Stimulated activated CD8-positive, alpha-beta memory T cell treated with anti-CD3 and anti-CD28 coated beads, Interleukin-7, amount 100 ng/mL, for 4 hours (primary cell): Measurements from ENCODE around the gene ADGRD2.
"Not testable (repeated sequence)": the region's sequence is repeated elsewhere in the genome, so short reads cannot be mapped to it uniquely, and the experiment has no call there.

ENCODE experiments used
- DNase-seq, 2 donors: peaks; one replicate each; pipeline ENCODE4 v3.0.0-alpha.2; 2020; ENCODE audit warnings: low read depth in 2 of 2

Gene ADGRD2, protein sequence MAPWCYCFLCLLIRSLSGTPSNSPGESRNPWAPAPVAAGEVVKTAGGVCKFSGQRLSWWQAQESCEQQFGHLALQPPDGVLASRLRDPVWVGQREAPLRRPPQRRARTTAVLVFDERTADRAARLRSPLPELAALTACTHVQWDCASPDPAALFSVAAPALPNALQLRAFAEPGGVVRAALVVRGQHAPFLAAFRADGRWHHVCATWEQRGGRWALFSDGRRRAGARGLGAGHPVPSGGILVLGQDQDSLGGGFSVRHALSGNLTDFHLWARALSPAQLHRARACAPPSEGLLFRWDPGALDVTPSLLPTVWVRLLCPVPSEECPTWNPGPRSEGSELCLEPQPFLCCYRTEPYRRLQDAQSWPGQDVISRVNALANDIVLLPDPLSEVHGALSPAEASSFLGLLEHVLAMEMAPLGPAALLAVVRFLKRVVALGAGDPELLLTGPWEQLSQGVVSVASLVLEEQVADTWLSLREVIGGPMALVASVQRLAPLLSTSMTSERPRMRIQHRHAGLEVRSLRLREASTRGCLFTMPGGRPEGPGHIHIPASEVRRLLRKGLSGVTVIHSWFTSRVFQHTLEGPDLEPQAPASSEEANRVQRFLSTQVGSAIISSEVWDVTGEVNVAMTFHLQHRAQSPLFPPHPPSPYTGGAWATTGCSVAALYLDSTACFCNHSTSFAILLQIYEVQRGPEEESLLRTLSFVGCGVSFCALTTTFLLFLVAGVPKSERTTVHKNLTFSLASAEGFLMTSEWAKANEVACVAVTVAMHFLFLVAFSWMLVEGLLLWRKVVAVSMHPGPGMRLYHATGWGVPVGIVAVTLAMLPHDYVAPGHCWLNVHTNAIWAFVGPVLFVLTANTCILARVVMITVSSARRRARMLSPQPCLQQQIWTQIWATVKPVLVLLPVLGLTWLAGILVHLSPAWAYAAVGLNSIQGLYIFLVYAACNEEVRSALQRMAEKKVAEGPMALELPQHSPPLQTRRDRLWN

DNA sequence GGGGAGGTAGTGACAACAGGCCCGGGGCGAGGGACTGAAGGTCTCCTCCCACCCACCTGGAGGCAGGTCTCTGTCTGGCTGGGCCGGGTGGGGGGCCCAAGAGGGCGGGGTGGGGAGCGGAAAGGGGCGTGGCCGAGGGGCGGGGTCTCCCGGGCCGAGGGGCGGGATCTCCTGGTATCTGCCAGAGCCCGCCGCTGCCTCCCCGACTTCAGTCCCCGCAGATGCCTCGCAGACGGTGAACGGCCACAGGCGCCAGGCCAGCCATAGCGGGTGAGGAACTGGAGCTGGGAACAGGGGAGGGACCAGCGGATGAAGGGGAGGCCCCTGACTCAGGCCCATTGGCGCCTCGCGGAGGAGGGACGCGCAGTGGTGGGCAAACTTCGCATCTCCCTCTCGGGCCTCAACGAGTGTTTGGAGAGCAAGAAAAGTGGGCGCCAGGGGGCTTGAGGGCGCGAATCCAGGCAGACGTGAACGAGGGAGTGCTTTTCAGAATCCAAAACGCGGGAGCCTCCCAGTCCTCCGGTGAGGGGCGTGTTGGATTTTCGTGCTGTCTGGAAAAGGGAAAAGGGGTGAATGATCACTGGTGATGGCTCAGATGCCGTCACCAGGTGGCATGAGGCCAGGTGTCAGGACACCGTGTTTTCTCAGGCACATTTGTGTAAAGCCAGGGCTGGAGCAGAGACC lies at the start of gene ADGRD2:
Gene ADGRD2 (plus strand): TSS at position 211 of the 684 bp plus-strand sequence. CDS start 1,216 bp downstream, outside the sequence.
- DNase-seq, result no peak

DNA sequence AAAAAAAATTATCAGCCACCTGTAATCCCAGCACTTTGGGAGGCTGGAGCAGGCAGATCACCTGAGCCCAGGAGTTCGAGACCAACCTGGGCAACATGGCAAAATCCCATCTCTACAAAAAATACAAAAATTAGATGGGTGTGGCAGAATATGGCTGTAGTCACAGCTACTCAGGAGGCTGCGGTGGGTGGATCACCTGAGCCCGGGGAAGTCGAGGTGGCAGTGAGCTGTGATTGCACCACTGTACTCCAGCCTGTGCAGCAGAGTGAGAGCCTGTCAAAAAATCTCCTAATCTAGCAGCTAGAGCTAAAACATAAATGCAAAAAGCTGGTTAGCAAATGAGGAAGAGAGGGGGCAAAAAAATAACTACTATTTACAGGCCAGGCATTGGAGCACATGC lies 47.0 kb upstream of the ADGRD2 start:
- no peak for DNase-seq

DNA sequence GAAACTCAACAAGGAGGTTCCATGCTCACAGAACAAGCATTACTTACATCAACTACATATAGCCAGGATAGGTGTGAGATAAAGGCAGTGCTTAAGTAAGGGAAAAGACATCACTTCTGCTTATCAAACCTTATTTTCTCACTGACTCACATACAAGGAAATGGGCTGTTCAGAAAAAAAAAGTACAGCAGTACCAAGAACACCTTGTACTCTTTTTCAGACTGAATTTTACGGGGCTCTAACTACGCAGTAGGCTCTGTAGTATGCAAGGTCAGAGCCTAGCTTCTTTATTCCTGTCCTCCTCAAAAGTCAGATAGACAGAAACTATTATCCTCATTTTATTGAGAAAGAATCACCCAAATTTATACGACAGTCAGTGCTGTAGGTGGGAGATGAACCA lies 40.8 kb upstream of the ADGRD2 start:
- no peak for DNase-seq

DNA sequence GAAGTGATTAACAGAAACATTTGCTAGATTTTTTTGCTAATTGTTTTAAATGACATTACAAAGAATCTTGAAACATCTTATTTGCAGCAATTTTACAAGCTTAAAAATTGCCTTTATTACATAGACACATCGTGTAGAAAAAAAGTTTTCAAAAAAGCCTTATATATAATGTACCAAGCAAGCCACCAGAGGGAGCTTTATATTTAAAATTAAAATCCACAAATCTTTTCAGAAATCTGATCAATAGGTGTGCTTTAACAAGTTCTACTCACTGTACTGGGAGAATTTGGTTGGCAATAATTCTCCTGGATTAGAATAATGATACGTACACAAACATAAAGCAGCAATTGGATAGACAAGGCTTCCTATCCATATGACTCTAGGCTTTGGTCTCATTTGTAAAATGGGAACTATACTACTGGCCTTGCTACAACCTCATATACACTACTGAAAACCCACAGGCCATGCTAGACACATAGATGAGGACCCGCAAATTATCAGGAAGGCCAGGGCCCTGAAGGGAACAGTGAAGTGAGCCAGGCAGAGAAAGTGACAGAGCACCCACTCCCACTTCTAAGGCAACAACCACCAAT lies 39.8 kb upstream of the ADGRD2 start:
- DNase-seq, result no peak

DNA sequence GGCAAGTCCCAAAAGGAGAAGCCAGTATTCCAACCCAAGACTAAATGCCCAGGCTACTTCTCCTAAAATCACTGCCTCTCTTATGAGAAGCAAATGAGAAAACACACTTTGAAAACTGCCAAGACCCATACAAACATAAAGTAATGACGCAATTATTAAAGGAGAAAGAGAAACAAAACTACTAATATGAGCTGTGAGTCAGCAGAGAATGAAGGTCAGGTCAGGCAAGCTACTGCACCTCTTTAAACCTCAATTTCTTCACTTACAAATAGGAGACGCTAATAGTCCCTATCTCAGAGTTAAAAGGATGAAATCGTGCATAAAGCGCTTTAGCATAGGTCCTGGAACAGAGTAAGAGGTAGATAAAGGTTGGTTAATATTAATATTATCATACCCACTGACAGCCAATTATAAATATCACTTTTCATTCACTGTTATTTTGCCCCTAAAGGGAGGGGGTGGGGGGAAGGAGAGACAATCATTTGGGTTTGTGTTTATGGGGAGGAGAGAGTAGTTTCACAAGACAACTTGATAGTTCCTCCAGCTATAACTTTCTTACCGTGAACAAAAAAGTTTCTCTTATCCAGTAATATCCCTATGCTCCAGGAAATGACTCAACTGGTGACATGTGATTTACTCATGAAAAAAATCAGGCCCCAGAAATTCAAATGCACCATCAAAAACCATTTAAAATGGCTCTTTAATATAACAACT lies 38.6 kb upstream of the ADGRD2 start:
- no peak for DNase-seq

DNA sequence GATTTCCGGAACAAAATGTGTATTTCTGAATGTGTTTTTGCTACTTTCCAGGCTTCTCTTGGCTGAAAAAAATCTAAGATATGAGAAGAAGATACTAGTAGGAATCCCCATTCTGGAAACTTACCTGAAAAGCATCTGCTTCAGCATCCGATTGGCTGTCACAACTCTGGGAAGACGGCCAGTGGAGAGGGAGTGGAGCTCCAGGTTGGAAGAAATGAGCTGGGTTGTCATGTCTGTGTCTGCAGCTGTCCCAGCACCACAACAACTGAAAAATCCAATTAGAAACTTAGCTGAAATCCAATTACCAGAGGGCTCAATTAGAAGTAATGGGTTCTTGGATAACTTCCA lies 38.0 kb upstream of the ADGRD2 start:
- DNase-seq, result no peak

DNA sequence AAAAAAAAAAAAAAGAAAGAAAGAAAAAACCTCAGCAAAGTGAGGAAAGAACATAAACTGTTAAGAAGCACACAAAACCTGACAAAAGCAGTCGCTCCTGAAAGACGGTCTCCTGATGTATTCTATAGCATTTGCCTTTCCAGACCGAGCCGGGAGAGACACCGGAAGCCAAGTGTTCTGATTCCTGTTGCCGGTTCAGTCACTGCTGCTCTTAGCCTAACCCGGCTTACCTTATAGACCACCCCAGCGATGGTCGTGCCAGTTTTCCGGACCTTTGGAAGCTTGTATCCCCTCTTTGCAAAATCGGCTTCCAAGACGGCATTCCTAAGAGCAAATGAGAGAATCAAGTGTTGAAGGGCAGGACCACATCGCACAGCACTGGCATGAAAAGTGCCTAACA lies 35.6 kb upstream of the ADGRD2 start:
- no peak for DNase-seq

DNA sequence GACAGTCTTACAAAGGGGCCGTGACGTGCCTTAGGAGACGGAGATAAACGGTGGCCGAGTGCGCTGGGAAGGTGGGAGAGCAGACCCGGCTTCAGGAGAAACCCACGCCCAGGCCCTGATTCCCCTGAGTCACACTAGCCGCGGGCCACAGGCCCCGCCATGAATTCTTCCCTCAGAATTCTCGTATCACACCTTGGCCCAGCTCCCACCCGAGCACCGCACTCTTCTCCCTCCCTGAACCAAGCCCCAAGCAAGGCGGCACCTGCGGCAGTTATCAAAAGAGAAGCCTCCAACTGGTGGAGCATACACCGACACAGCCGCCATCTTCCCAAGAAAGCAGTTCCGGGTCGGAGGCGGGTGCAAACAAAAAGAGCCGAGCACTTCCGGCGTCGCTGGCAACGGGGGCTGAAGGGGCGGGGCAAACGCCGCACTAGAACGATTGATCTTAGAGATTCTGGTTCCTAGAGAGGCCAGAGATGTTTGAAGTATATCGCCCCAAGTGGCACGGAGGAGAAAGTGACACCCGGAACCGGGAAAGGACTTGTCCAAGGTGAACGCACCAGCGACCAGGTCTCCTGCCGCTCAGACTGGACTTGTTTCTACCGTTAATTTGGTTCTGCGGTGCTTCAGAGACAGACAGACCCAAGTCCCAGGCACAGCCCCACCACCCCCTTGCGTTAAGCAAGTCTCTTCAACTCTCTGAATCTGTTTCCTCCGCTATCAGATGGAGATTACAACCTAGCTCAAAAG lies 35.0 kb upstream of the ADGRD2 start, which contains the start of gene PSMB7:
Gene PSMB7 (minus strand): TSS at position 341 of the 750 bp plus-strand sequence. CDS start 17 bp downstream, at position 324.
- peak; percentile 94 to 96 for DNase-seq

DNA sequence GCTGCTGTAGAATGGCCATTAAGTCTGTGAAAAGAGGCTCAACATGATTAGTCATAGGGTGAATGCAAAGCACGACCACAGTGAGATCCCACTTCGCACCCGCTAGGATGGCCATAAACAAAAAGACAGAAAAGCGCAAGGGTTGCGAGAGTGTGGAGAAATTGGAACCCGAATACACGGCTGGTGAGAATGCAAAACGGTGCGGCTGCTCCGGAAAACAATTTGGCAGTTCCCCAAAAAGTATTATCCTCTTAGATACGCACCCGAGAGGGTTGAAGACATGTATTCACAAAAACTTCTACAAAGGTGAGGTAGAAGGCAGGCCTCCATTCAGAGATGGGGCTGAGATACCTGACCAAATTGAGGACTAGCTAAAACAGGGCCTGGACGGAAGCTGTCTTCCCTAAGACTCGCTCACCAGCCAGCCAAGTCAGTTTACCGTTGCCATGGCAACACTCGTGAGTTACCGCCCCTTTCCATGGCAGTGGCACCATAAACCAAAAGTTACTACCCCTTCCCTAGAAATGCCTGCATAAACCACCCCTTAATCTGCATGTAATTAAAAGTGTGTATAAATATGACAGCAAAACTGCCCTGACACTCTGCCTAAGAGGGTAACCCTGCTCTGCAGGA lies 34.3 kb upstream of the ADGRD2 start:
- no peak for DNase-seq

DNA sequence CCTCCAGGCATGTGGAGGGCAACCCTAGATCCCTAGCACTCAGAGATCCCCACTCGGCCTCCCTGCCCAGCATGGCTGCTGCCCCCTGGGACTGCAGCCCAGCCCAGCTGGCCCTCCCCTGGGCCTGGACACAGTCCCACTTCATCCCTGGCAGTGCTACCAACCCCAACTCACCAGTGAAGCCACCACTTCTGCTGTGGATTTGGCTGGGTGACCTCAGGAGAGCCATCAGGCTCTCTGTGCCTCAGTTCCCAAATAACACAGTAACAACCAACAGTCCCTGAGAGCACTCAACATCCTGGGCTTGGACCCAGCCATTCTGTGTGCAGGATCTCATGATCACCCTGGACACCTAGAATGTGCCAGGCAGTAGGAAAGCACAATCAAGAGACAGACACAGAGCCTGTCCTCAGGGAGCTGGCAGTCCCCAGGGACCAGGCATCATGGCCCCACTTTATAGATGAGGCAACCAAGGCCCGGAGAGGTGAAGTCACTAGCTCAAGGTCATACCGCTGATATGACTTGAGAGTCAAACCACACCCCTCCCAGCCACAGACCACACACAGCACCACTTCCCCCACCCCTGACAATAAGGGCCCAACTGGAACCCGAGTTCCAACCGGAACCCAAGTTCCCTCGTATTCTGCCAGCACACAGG lies 30.3 kb upstream of the ADGRD2 start:
- no peak for DNase-seq

DNA sequence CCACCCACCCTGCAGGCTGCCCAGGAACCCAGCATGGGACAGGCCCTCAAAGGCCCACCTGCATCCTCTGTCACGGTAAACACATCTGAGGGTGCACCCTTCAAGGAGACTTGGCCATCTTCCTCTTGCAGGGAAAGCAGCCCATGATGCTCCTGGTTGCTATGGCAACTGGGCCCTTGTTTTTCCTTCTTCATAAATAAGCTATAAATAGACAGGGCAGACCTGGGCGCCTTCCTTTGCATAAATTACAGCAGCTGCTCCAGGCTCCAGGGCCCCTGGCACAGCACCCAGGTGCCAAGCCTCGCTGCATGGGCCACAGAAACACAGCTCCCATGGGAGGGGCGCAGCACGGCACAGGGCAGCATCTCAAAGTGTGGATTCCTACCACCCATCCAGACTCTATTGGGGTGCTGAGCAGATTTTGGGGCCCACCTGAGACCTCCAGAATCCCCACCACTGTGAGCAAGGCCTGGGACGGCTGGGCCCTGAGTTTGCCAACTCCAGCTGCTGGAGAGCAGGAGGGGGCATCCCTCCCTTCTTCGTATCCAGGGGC lies 29.2 kb upstream of the ADGRD2 start:
- no peak for DNase-seq

DNA sequence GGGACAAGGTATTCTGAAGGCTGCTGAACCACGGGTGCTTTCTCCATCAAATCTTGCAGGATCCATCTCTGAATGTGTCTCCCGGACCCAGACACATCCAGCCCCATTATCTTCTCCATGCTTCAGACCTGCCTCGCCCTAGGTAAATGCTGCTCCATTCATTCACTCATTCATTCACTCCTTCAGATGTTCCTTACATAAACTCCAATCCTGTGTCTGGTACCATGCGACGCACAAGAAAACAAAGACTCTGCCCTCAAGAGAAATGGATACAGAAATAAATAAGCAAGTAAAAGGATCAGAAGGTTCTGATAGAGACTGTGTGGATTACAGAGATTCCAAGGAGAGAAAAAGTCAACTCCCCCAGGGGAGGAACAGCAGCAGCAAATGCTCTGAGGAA lies 27.1 kb upstream of the ADGRD2 start:
- no peak for DNase-seq

DNA sequence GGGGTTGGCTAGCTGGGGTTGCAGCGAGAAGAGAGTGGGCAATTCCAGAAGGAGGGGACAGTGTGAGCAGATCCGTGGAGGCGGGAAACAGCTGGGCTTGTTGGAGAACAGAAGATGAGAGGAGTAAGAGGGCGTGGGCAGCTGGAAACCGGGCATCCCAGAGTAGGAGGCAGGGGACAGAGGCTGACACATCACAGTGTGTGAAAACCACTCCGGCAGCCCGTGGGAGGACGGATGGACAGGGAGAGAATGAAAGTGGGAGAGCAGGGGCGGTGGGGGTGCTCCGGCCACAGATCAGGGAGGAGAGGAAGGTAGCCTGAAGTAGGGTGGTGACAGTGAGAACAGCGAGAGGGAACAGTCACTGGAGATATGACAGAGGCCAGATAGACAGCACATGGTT lies 26.7 kb upstream of the ADGRD2 start:
- no peak for DNase-seq

DNA sequence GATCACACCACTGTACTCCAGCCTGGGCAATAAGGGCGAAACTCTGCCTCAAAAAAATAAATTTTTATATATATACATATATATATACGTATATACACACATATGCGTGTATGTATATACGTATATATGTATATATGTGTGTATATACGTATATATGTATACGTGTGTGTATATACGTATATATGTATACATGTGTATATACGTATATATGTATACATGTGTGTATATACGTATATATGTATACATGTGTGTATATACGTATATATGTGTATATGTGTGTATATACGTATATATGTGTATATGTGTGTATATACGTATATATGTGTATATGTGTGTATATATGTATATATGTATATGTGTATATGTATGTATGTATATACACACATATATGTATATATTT lies 24.5 kb upstream of the ADGRD2 start:
- not testable (repeated sequence) for DNase-seq

DNA sequence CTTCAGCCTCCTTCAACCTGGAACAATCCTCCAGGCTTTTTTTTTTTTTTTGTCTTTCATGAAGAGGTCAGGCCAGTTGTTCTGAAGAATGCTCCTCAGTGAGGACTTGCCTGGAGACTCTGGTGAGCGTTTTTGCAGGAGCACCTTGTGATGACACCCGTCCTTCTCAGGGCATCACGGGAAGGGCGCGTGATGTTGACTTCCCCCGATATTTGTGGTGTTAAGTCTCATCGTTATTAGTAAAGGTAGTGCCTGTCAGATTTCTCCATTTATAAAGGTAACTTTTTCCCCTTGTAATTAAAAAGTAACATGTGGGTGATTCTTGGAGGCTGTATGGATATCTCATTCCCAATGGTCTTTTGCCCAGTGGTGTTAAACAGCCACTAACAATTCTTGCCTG lies 23.9 kb upstream of the ADGRD2 start:
- no peak for DNase-seq

DNA sequence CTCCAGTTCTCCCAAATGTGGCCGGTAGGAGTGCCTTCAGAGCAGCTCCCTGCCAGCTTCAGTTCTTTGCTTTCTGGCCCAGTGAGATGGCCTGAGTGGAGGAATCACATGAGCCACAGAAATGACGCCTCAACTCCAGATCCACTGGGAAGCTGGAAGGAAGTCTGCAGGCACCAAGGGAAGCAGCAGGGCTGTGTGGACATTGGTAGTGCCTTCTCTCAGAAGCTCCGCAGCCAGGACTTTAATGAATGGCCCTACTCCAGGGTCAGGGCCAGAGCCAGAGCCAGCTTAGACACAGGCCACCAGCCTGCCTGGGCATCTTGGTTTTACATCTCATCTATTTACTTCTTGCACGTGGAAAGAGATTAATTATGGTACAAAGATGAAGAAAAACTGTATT lies 23.0 kb upstream of the ADGRD2 start:
- no peak for DNase-seq

DNA sequence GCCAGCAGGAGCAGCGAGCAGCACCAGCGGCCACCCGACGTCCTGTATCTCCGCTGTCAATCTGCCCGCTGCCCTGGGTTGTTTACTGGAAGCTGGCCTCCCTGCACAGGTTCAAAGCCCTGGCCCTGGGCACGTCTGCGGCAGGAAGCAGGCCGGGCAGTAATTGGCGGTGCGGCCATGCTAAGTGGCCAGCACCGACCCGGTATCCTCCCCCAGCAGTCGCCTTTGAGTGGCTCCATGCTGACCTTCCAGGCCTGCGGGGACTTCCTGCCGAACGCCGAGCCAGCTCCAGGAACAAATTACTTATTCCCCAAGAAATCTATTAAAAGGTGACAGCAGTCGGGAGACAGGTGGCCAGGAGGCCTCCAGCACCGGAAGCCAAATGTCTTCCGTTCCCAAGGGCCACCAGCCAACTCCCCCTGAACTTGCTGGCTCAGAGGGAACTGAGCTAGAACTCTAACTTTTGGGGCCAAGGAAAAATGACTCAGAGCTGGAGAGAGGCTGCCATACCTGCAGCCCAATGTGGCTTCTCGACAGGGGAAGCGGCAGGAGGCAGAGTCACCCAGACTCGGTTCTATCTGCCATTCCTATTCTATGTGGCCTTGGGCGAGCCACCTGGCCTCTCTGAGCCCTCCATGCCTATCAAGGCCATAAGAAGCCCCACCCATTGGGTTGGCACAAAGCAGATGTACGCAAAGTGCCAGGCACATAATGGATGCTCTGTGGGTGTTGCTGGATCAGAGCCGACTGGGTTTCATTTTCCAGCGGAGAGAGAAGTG lies 21.3 kb upstream of the ADGRD2 start:
- no peak for DNase-seq

DNA sequence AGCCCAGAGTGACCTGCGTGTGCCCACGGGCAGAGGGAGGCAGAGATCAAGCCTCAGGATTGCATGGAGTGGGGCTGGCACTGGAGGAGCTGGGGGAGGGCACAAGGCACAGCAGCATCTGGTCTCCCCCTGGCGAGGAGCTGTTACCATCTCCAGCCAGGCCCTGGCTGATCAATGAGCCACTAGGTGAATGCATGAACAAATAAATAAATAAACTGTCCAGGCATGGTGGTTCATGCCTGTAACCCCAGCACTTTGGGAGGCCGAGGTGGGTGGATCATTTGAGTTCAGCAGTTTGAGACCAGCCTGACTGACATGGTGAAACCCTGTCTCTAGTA lies 20.8 kb upstream of the ADGRD2 start:
- DNase-seq, result no peak
